Astrocyte of the cerebellum (primary cell): ENCODE measurements around the gene MANSC1.

Experiments
- DNase-seq: peaks from one replicate; pipeline ENCODE4 v3.0.0-alpha.2; 2011; ENCODE audit warnings: low read depth
- H3K4me3 ChIP-seq: 2 replicates; pipeline ENCODE4 v1.5.1; 2011; ENCODE audit warnings: mild to moderate bottlenecking, low read depth, low read length, moderate library complexity
- CTCF ChIP-seq: IDR thresholded peaks from 2 replicates; pipeline ENCODE4 v1.5.1; 2012; ENCODE audit warnings: low read length, low read depth, moderate library complexity, mild to moderate bottlenecking; ENCODE audit errors: missing control alignments
- in situ Hi-C: cut with HindIII; loops from 2 replicates; pipeline ENCODE4 v1.10.0; 2017; ENCODE audit warnings: low sequenced_read_pairs

Gene MANSC1

GRCh38 chr12:12365446-12365802 is 15.4 kb upstream of the MANSC1 start:
- TF ChIP-seq CTCF, result no peak
- in situ Hi-C loops, result no loop called here
- H3K4me3 ChIP-seq, result no peak overlapping the region
- no peak for DNase-seq

GRCh38 chr12:12364787-12365445 is 14.9 kb upstream of the MANSC1 start:
- no peak overlapping the region for H3K4me3 ChIP-seq
- DNase-seq, result no peak
- no peak for TF ChIP-seq CTCF
- in situ Hi-C loops, result no loop called here

GRCh38 chr12:12358528-12358927 is 8.5 kb upstream of the MANSC1 start:
- TF ChIP-seq CTCF, result no peak
- no peak for DNase-seq
- no peak overlapping the region for H3K4me3 ChIP-seq
- in situ Hi-C loops, result no loop called here

GRCh38 chr12:12357719-12358461 is 7.8 kb upstream of the MANSC1 start:
- in situ Hi-C loops, result no loop called here
- peak overlapping the region; percentile 86 for H3K4me3 ChIP-seq
- DNase-seq, result no peak
- TF ChIP-seq CTCF, result no peak

- peak within 1 kb of the TSS; percentile 86 for H3K4me3 ChIP-seq
- in situ Hi-C loops, result no loop called here
- TF ChIP-seq CTCF, result peak; percentile 32
Observed at GRCh38 chr12:12356896-12357718, 7.1 kb upstream of the MANSC1 start, which contains the start of gene BORCS5. TSS of gene BORCS5 (plus strand) at chr12:12357078. CDS start at chr12:12357452, 374 bp downstream.

GRCh38 chr12:12356467-12356895 is 6.4 kb upstream of the MANSC1 start:
- H3K4me3 ChIP-seq, result peak overlapping the region; percentile 86
- DNase-seq, result no peak
- no peak for TF ChIP-seq CTCF
- in situ Hi-C loops, result no loop called here

More at GRCh38 chr12:12356896-12357718, 7.1 kb upstream of the MANSC1 start, which contains the start of gene BORCS5:
- DNase-seq, result peak; percentile 65
